Astrocyte of the cerebellum (primary cell): ENCODE results near the gene PRKG1.

Source experiments
- DNase-seq: peaks from one replicate; pipeline ENCODE4 v3.0.0-alpha.2; 2011; ENCODE audit warnings: low read depth
- H3K4me3 ChIP-seq: 2 replicates; pipeline ENCODE4 v1.5.1; 2011; ENCODE audit warnings: mild to moderate bottlenecking, low read depth, low read length, moderate library complexity
- in situ Hi-C: cut with HindIII; loops from 2 replicates; pipeline ENCODE4 v1.10.0; 2017; ENCODE audit warnings: low sequenced_read_pairs
- TF ChIP-seq, protein P1 (sequence below): IDR thresholded peaks from 2 replicates; pipeline ENCODE4 v1.5.1; 2012; ENCODE audit warnings: low read length, low read depth, moderate library complexity, mild to moderate bottlenecking; ENCODE audit errors: missing control alignments

PRKG1 gene

DNA sequence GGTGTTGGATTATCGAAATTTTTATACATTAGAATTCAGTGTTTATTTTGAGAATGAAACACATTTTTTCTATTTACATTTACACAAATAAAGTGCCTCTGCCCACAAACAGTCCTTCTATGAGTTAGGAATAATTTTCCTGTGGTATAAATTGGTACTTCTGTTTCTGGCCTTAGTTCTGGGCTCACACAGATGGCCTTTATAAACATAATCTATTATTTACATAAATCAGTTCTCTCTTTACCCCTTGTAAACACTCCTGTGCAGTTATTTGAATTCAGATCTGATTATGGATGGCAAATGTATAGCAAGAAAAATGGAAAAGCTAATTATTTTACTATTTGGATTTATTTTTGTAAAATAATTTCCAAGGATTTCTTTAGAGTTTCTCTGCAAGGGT, 143.2 kb downstream of the PRKG1 start:
- TF ChIP-seq, protein P1, sequence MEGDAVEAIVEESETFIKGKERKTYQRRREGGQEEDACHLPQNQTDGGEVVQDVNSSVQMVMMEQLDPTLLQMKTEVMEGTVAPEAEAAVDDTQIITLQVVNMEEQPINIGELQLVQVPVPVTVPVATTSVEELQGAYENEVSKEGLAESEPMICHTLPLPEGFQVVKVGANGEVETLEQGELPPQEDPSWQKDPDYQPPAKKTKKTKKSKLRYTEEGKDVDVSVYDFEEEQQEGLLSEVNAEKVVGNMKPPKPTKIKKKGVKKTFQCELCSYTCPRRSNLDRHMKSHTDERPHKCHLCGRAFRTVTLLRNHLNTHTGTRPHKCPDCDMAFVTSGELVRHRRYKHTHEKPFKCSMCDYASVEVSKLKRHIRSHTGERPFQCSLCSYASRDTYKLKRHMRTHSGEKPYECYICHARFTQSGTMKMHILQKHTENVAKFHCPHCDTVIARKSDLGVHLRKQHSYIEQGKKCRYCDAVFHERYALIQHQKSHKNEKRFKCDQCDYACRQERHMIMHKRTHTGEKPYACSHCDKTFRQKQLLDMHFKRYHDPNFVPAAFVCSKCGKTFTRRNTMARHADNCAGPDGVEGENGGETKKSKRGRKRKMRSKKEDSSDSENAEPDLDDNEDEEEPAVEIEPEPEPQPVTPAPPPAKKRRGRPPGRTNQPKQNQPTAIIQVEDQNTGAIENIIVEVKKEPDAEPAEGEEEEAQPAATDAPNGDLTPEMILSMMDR, result no peak
- no peak for DNase-seq
- in situ Hi-C loops, result no loop called here
- H3K4me3 ChIP-seq, result no peak overlapping the region

GRCh38 chr10:51224671-51225161, 150.4 kb downstream of the PRKG1 start:
- no peak for DNase-seq
- in situ Hi-C loops, result no loop called here
- H3K4me3 ChIP-seq, result no peak overlapping the region
- TF ChIP-seq, protein P1, result no peak

- in situ Hi-C loops, result no loop called here
- TF ChIP-seq, protein P1, result no peak
Observed at GRCh38 chr10:51227897-51228713, 153.8 kb downstream of the PRKG1 start.

DNA sequence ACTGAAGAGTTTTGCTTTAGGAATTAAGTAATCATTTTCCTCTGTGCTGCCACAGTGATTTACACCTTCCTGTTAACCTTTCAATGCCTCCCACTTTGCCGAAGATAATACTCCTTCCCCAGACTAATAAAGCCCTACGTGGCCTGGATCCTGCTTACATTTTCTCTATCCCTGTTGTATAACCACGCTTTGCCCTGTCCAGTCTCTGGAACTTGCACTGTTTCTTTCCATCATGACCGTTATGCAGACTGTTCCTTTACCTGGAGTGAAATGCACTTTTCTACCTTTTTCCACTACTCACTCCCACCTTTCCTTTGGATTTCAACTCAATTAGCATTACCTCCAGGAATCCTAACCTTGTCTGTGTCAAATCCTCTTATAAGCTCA, 154.4 kb downstream of the PRKG1 start:
- TF ChIP-seq, protein P1, result no peak
- in situ Hi-C loops, result no loop called here
- H3K4me3 ChIP-seq, result no peak overlapping the region
- DNase-seq, result no peak

More at GRCh38 chr10:51227897-51228713, 153.8 kb downstream of the PRKG1 start:
- no peak for DNase-seq
- H3K4me3 ChIP-seq, result no peak overlapping the region

DNA sequence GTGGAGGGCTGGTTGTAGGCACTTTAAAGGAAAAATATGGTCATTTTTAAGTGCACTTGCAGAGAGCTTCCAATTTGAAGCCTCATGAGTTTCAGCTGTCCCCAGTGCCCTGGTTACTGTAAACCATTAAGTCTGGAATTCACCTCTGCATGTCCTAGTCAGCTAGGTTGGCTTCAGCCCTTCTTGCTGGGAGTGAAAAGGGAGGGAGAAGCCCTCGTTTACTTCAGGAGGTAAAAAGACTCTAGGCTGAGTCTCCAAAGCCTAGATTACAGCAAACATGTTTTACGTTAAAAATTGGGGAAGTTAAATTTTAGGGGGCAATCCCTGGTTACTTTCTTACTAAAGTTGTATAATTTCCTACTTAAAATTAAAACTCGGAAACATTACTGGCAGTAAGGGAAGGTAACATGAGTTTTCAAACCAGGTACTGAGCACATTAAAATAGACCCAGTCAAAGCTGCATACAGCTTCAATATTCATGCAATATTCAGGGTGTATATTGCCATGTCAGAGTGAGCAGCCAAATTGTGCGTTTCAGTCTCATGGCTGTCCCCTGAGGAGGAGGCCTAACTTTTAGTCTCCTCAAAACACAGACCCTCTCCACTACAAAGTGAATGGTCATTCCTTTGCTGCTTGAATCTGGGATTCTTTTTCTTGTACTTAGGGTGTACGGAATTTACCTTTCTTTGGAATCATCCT, 156.7 kb downstream of the PRKG1 start:
- in situ Hi-C loops, result no loop called here
- TF ChIP-seq, protein P1, result no peak
- H3K4me3 ChIP-seq, result no peak overlapping the region
- no peak for DNase-seq

GRCh38 chr10:51231754-51232153, 157.5 kb downstream of the PRKG1 start:
- in situ Hi-C loops, result no loop called here
- DNase-seq, result no peak
- TF ChIP-seq, protein P1, result no peak
- no peak overlapping the region for H3K4me3 ChIP-seq
